LNCaP clone FGC (cell line): ENCODE measurements around the gene XRN2.

Experiments used
- DNase-seq: peaks from one replicate; pipeline ENCODE4 v3.0.0-alpha.2; 2011; ENCODE audit warnings: low read depth
- H3K4me3 ChIP-seq: 2 replicates; pipeline ENCODE4 v1.5.1; 2011; ENCODE audit warnings: mild to moderate bottlenecking, low read depth, low read length, control low read depth
- CTCF ChIP-seq: IDR thresholded peaks from 2 replicates; pipeline ENCODE4 v1.5.1; 2012; ENCODE audit warnings: mild to moderate bottlenecking; ENCODE audit not compliant: control insufficient read depth, insufficient read depth; ENCODE audit errors: extremely low read depth

The XRN2 gene

GRCh38 chr20:21266191-21266536, 37.0 kb upstream of the XRN2 start:
- H3K4me3 ChIP-seq: no peak overlapping the region
- no peak for TF ChIP-seq CTCF
- no peak for DNase-seq

- DNase-seq: no peak
- H3K4me3 ChIP-seq: no peak overlapping the region
- TF ChIP-seq CTCF: no peak
These were observed 33.4 kb upstream of the XRN2 start for GRCh38 chr20:21269772-21270171.

DNA sequence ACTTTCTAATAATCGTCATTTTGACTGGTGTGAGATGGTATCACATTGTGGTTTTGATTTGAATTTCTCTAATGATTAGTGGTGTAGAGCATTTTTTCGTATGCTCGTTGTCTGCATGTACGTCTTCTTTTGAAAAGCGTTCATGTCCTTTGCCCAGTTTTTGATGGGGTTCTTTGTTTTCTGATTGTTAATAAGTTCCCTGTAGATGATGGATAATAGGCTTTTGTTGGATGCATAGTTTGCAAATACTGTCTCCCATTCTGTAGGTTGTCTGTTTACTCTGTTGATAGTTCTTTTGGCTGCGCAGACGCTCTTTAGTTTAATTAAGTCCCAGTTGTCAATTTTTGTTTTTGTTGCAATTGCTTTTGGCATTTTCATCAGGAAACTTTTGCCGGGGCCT, 32.3 kb upstream of the XRN2 start:
- TF ChIP-seq CTCF: no peak
- DNase-seq: no peak
- no peak overlapping the region for H3K4me3 ChIP-seq

DNA sequence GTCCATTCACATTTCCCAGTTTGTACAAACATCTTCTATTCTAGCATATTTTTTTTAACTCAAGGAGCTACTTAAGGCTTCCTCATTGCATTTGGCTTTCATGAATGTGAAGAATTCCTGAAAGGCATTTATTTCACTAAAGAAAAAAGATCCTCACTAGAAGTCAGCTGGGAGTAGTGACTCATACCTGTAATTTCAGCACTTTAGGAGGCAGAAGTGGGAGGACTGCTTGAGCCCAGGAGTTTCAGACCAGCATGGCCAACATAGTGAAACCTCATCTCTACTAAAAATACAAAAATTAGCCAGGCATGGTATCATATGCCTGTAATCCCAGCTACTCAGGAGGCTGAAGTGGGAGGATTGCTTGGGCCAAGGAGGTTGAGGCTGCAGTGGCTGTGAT, 30.9 kb upstream of the XRN2 start:
- no peak overlapping the region for H3K4me3 ChIP-seq
- no peak for DNase-seq
- no peak for TF ChIP-seq CTCF

DNA sequence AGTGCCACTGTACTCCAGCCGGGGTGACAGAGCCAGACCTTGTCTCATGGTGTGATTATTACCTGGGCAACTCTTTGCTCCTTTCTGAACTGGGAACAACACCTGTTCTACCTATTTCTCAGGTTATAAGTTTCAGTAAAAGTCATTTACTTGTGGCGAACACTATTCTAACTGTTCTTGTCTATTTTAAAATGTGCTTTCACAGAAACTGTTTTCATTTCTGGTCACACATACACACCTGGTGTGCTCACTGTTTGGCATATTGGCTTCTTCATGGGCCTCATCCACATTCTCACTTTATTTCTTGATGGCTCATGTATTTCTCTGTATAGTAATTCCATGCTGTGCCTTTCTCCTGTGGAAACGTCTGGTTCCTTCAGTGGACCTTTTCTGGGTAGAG, 30.5 kb upstream of the XRN2 start:
- no peak for TF ChIP-seq CTCF
- no peak for DNase-seq
- no peak overlapping the region for H3K4me3 ChIP-seq

- H3K4me3 ChIP-seq: no peak overlapping the region
- peak; percentile 21 for DNase-seq
- no peak for TF ChIP-seq CTCF
These were observed 29.3 kb upstream of the XRN2 start for GRCh38 chr20:21273755-21274386.

DNA sequence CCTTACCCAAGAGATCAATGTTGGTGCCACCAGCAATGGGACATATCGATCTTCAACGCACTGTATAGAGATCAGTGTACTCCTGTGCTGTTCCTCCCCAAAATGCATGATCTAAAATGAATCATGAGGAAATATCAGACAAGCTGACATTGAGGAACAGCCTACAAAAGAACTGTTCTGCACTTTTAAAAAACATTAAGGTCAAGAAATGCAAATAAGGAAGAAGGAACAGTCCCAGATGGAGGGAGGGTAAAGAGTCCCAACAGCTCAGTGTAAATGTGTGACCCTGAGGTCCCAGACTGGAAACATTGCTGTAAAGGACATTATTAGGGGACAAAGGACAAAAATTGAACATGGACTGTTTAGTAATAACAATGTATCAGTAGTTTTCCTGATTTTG, 24.3 kb upstream of the XRN2 start:
- no peak for TF ChIP-seq CTCF
- H3K4me3 ChIP-seq: no peak overlapping the region
- DNase-seq: no peak
